Measurements from ENCODE around the gene CHTF18. TPM values are rescaled to one million over a fixed set of nuclear protein-coding genes. Genes with fewer than 3 reads are reported as not detected.

The CHTF18 gene
- total RNA-seq, 1 donor from 2014 or later = 13.3 TPM

Other genes starting within 250 kb of the CHTF18 start
- not detected for gene PRR35, start 228.2 kb upstream of the CHTF18 start, total RNA-seq
- gene NHLRC4, start 221.6 kb upstream of the CHTF18 start, total RNA-seq = 0.36 TPM
- 65.7 TPM for gene PIGQ, start 218.7 kb upstream of the CHTF18 start, total RNA-seq
- 39.2 TPM for gene RAB40C, start 198.6 kb upstream of the CHTF18 start, total RNA-seq
- 0.65 TPM for gene WFIKKN1, start 157.6 kb upstream of the CHTF18 start, total RNA-seq
- 48.3 TPM for gene METTL26, start 152.3 kb upstream of the CHTF18 start, total RNA-seq
- gene MCRIP2, start 146.8 kb upstream of the CHTF18 start, total RNA-seq = 40.4 TPM
- gene WDR90, start 139.3 kb upstream of the CHTF18 start, total RNA-seq = 53.3 TPM
- 129 TPM for gene RHOT2, start 120.5 kb upstream of the CHTF18 start, total RNA-seq
- gene RHBDL1, start 112.9 kb upstream of the CHTF18 start, total RNA-seq = 2.3 TPM
- gene STUB1, start 108.2 kb upstream of the CHTF18 start, total RNA-seq = 118 TPM
- gene JMJD8, start 104.3 kb upstream of the CHTF18 start, total RNA-seq = 63.4 TPM
- 10.4 TPM for gene WDR24, start 98.2 kb upstream of the CHTF18 start, total RNA-seq
- gene FBXL16, start 82.8 kb upstream of the CHTF18 start, total RNA-seq = 1.3 TPM
- gene METRN, start 73.5 kb upstream of the CHTF18 start, total RNA-seq = 20.8 TPM
- gene ANTKMT, start 67.5 kb upstream of the CHTF18 start, total RNA-seq = 43.2 TPM
- gene CCDC78, start 62.2 kb upstream of the CHTF18 start, total RNA-seq = 5.3 TPM
- 7.9 TPM for gene HAGHL, start 61.5 kb upstream of the CHTF18 start, total RNA-seq
- 38.9 TPM for gene CIAO3, start 47.6 kb upstream of the CHTF18 start, total RNA-seq
- 1.4 TPM for gene MSLN, start 27.9 kb upstream of the CHTF18 start, total RNA-seq
- gene RPUSD1, start 239 bp upstream of the CHTF18 start, total RNA-seq = 18.7 TPM
- 0.52 TPM for gene GNG13, start 12.1 kb downstream of the CHTF18 start, total RNA-seq
- 32.1 TPM for gene LMF1, start 182.4 kb downstream of the CHTF18 start, total RNA-seq
- 0.73 TPM for gene SOX8, start 193.2 kb downstream of the CHTF18 start, total RNA-seq